Activated T-helper 2 cell treated with anti-CD3 and anti-CD28 coated beads, Interferon-gamma antibody, Interleukin-2, Interleukin-4, amounts not matched to agents 10 μg/mL and 5 μg/mL and 100 μg/mL, durations not matched to agents 14 hours and 24 hours and 36 hours (primary cell): Measurements from ENCODE around the gene NUDT3. TPM values are rescaled to one million over a fixed set of nuclear protein-coding genes. Genes with fewer than 3 reads are reported as not detected.
"Not testable (repeated sequence)": the region's sequence is repeated elsewhere in the genome, so short reads cannot be mapped to it uniquely, and the experiment has no call there.

Experiments
- DNase-seq: peaks from one replicate; pipeline ENCODE4 v3.0.0; 2021; ENCODE audit warnings: low spot score
- H3K27ac Mint-ChIP-seq: one replicate; pipeline ENCODE4 v1.8.0; 2021; ENCODE audit warnings: mixed read lengths
- H3K27me3 Mint-ChIP-seq: one replicate; pipeline ENCODE4 v1.8.0; 2021; ENCODE audit warnings: low read depth, mixed read lengths
- H3K36me3 Mint-ChIP-seq: one replicate; pipeline ENCODE4 v1.8.0; 2021; ENCODE audit warnings: low read depth, mixed read lengths
- H3K4me1 Mint-ChIP-seq: one replicate; pipeline ENCODE4 v1.8.0; 2021; ENCODE audit warnings: low read depth, mixed read lengths
- H3K4me3 Mint-ChIP-seq: one replicate; pipeline ENCODE4 v1.8.0; 2021; ENCODE audit warnings: low read depth, mild to moderate bottlenecking, moderate library complexity, mixed read lengths
- H3K9me3 Mint-ChIP-seq: one replicate; pipeline ENCODE4 v1.8.0; 2021; ENCODE audit warnings: mixed read lengths
- intact Hi-C: fragments of 100-400 bp; cut with micrococcal nuclease; formaldehyde crosslinking; loops from one replicate; pipeline ENCODE4 v1.15.1; 2023
- total RNA-seq: library from RNA; stranded (reverse); gene quantifications from 2 replicates; pipeline ENCODE4 v1.2.3, GENCODE V29; 2022

The NUDT3 gene
- total RNA-seq, 1 donor from 2014 or later: 21.3 TPM

GRCh38 chr6:34359418-34360158, 32.9 kb downstream of the NUDT3 start:
- Mint-ChIP-seq H3K27ac (no peak overlapping the region), H3K4me1 (peaks cover 30% of the 10 kb centered on the region), H3K27me3 (no peaks in the 10 kb centered on the region), H3K9me3 (no peaks in the 10 kb centered on the region), H3K36me3 (no peaks in the 10 kb centered on the region), H3K4me3 (no peak overlapping the region)
- intact Hi-C loops: no loop called here
- DNase-seq: no peak

- no peak for DNase-seq
- no peak overlapping the region for H3K4me3 Mint-ChIP-seq
- H3K9me3 Mint-ChIP-seq: no peaks in the 10 kb centered on the region
- intact Hi-C loops: no loop called here
- H3K4me1 Mint-ChIP-seq: peaks cover 25% of the 10 kb centered on the region
- H3K36me3 Mint-ChIP-seq: no peaks in the 10 kb centered on the region
- no peaks in the 10 kb centered on the region for H3K27me3 Mint-ChIP-seq
- no peak overlapping the region for H3K27ac Mint-ChIP-seq
Observed at GRCh38 chr6:34358389-34358905, 34.0 kb downstream of the NUDT3 start.

DNA sequence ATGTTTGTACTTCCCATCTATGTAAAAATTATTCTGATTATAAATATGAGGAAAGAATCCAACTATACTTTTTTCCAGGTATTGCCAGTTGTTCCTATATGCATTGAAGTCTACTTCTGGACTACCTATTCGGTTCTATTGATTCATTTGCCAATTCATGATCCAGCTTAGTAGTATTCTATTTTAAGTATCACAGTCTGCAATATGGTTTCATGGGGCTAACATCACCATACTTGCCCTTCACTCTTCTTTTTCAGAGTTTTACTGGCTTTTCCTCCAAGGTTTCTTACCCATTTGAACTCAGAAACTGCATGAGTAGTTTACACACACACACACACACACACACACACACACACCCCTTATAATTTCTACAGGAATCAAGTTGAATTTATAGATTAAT, 34.5 kb downstream of the NUDT3 start:
- DNase-seq: no peak
- Mint-ChIP-seq H3K27me3 (no peaks in the 10 kb centered on the region), H3K27ac (no peak overlapping the region), H3K9me3 (no peaks in the 10 kb centered on the region), H3K36me3 (no peaks in the 10 kb centered on the region), H3K4me1 (peaks cover 20% of the 10 kb centered on the region), H3K4me3 (no peak overlapping the region)
- intact Hi-C loops: no loop called here

GRCh38 chr6:34355889-34356288, 36.6 kb downstream of the NUDT3 start:
- peaks cover 7% of the 10 kb centered on the region for H3K4me1 Mint-ChIP-seq
- DNase-seq: no peak
- no peaks in the 10 kb centered on the region for H3K36me3 Mint-ChIP-seq
- H3K27ac Mint-ChIP-seq: no peak overlapping the region
- H3K27me3 Mint-ChIP-seq: no peaks in the 10 kb centered on the region
- intact Hi-C loops: no loop called here
- H3K9me3 Mint-ChIP-seq: no peaks in the 10 kb centered on the region
- no peak overlapping the region for H3K4me3 Mint-ChIP-seq

DNA sequence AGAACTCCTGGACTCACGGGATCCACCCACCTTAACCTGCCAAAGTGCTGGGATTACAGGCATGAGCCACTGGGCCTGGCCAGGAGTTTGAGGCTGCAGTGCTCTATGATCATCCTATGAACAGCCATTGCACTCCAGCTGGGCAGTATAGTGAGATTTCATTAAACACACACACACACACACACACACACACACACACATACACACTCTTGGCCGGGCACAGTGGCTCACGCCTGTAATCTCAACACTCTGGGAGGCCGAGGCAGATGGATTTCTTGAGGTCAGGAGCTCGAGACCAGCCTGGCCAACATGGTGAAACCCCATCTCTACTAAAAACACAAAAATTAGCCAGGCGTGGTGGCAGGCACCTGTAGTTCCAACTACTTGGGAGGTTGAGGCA, 38.2 kb downstream of the NUDT3 start:
- H3K4me3 Mint-ChIP-seq, H3K4me1 Mint-ChIP-seq, H3K27me3 Mint-ChIP-seq, H3K27ac Mint-ChIP-seq, DNase-seq, H3K9me3 Mint-ChIP-seq, H3K36me3 Mint-ChIP-seq, intact Hi-C loops: not testable (repeated sequence)

GRCh38 chr6:34353530-34353929, 38.9 kb downstream of the NUDT3 start:
- H3K27me3 Mint-ChIP-seq, H3K9me3 Mint-ChIP-seq, H3K36me3 Mint-ChIP-seq, H3K27ac Mint-ChIP-seq, intact Hi-C loops, H3K4me1 Mint-ChIP-seq, DNase-seq, H3K4me3 Mint-ChIP-seq: not testable (repeated sequence)

DNA sequence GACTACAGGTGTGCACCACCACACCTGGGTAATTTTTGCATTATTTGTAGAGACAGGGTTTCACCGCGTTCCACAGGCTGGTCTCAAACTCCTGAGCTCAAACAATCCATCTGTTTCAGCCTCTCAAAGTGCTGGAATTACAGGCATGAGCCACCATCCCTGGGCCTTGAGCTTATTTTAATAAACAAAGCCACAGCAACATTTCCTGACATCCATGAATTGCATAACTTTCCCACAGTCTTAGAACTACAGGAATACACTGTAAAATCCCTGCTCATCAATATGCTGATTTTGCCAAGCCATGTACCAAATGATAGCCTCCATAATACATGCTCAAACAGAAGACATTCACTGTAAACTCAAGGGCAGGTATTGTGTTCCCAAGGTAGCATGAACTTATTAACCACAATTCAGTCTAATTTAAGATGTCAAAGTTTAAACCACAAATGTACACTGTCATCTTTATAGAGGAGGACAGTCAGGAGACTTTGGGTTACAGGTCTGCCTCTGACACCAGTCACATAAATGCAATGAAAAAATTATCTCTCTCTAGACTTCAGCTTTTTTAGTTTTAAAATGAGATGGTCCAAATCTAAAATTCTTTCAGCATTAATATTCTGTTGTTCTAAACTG, 40.0 kb downstream of the NUDT3 start:
- no peaks in the 10 kb centered on the region for H3K9me3 Mint-ChIP-seq
- H3K4me3 Mint-ChIP-seq: no peak overlapping the region

GRCh38 chr6:34350934-34351217, 41.6 kb downstream of the NUDT3 start:
- intact Hi-C loops: no loop called here
- Mint-ChIP-seq H3K36me3 (no peaks in the 10 kb centered on the region), H3K4me3 (no peak overlapping the region), H3K4me1 (peaks cover 7% of the 10 kb centered on the region), H3K27ac (no peak overlapping the region), H3K9me3 (no peaks in the 10 kb centered on the region), H3K27me3 (no peaks in the 10 kb centered on the region)
- DNase-seq: no peak

More for the DNA sequence above, 40.0 kb downstream of the NUDT3 start:
- intact Hi-C loops: no loop called here
- Mint-ChIP-seq H3K27ac (no peak overlapping the region), H3K36me3 (no peaks in the 10 kb centered on the region), H3K4me1 (peaks cover 2% of the 10 kb centered on the region), H3K27me3 (no peaks in the 10 kb centered on the region)
- no peak for DNase-seq

GRCh38 chr6:34350137-34350933, 42.1 kb downstream of the NUDT3 start:
- peaks cover 7% of the 10 kb centered on the region for H3K4me1 Mint-ChIP-seq
- DNase-seq: no peak
- H3K36me3 Mint-ChIP-seq: no peaks in the 10 kb centered on the region
- H3K27ac Mint-ChIP-seq: no peak overlapping the region
- H3K9me3 Mint-ChIP-seq: no peaks in the 10 kb centered on the region
- no peaks in the 10 kb centered on the region for H3K27me3 Mint-ChIP-seq
- no peak overlapping the region for H3K4me3 Mint-ChIP-seq
- intact Hi-C loops: no loop called here

DNA sequence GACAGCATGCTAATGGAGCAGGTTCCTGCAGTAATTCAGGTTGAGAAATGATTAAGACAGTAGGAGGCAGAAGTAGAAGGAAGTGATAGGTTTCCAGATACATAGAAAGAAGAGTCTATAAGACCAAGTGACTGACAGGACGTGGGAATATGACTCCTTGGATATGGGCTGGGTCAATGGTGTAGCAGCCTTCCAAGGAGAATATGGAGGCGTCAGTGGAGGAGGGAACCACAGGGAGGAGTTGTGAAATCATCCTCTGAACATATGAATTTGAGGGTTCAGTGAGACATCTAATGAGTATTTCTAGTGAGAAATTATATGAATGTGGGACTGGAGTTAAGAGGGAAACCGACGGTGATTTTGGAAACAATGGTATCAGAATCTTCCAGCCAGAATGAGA, 43.3 kb downstream of the NUDT3 start:
- DNase-seq: no peak
- Mint-ChIP-seq H3K4me1 (peaks cover 8% of the 10 kb centered on the region), H3K36me3 (no peaks in the 10 kb centered on the region), H3K27me3 (no peaks in the 10 kb centered on the region), H3K4me3 (no peak overlapping the region), H3K27ac (no peak overlapping the region), H3K9me3 (no peaks in the 10 kb centered on the region)
- intact Hi-C loops: no loop called here

DNA sequence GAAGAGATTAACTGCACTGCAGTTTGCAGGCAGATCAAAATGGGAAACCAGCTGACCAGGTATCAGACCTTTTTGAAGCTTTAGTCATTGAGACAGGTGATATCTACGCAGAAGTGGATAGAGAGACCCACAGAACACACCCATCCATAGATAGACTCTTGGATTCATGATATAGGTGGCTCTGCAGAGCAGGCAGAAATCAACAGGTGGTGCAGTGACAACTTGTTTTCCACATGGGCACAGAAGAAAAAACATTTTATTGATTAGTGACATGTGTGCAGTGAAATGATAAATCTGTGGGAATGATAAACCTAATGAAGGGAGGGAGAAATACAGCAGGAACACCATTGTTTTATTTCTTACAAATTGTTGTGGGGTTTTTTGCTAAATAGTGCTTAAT, 45.2 kb downstream of the NUDT3 start:
- no peak for DNase-seq
- Mint-ChIP-seq H3K9me3 (no peaks in the 10 kb centered on the region), H3K36me3 (no peaks in the 10 kb centered on the region), H3K27me3 (no peaks in the 10 kb centered on the region), H3K27ac (no peak overlapping the region), H3K4me1 (peaks cover 16% of the 10 kb centered on the region), H3K4me3 (no peak overlapping the region)
- intact Hi-C loops: no loop called here

GRCh38 chr6:34346175-34347119, 46.0 kb downstream of the NUDT3 start:
- intact Hi-C loops: no loop called here
- H3K9me3 Mint-ChIP-seq: no peaks in the 10 kb centered on the region
- DNase-seq: no peak
- peaks cover under 1% of the 10 kb centered on the region for H3K36me3 Mint-ChIP-seq
- no peak overlapping the region for H3K4me3 Mint-ChIP-seq
- H3K4me1 Mint-ChIP-seq: peaks cover 16% of the 10 kb centered on the region
- H3K27ac Mint-ChIP-seq: no peak overlapping the region
- no peaks in the 10 kb centered on the region for H3K27me3 Mint-ChIP-seq
